Muscle layer of duodenum (tissue), 2 donors: Measurements from ENCODE around the gene KIF6.

ENCODE experiments used
- H3K27ac ChIP-seq: one replicate; pipeline ENCODE4 v1.7.0; 2013; ENCODE audit warnings: mild to moderate bottlenecking, low read length
- H3K27me3 ChIP-seq: one replicate; pipeline ENCODE4 v1.7.0; 2013; ENCODE audit warnings: low read depth, mild to moderate bottlenecking, control low read depth, low read length
- H3K36me3 ChIP-seq, 2 donors: one replicate each; pipeline ENCODE4 v1.7.0; 2013; ENCODE audit warnings: low read length in 2 of 2, control low read depth in 1 of 2, mild to moderate bottlenecking in 1 of 2; ENCODE audit not compliant: insufficient read depth in 2 of 2, control insufficient read depth in 1 of 2
- H3K4me1 ChIP-seq, 2 donors: one replicate each; pipeline ENCODE4 v1.7.0; 2013; ENCODE audit warnings: low read length in 2 of 2, mild to moderate bottlenecking in 2 of 2, control low read depth in 1 of 2, moderate library complexity in 1 of 2; ENCODE audit not compliant: insufficient read depth in 2 of 2, control insufficient read depth in 1 of 2
- H3K4me3 ChIP-seq, 2 donors: one replicate each; pipeline ENCODE4 v1.7.0; 2013; ENCODE audit warnings: low read length in 2 of 2, low read depth in 1 of 2, mild to moderate bottlenecking in 1 of 2
- H3K9me3 ChIP-seq, 2 donors: one replicate each; pipeline ENCODE4 v1.7.0; 2013; ENCODE audit warnings: low read length in 2 of 2, control low read depth in 1 of 2, mild to moderate bottlenecking in 1 of 2; ENCODE audit not compliant: control insufficient read depth in 1 of 2
- donor health status: healthy.

The KIF6 gene

GRCh38 chr6:39347206-39347605, 378.0 kb downstream of the KIF6 start:
- H3K27ac ChIP-seq: no peak overlapping the region
- no peaks in the 10 kb centered on the region for H3K9me3 ChIP-seq
- no peaks in the 10 kb centered on the region for H3K27me3 ChIP-seq
- no peak overlapping the region for H3K4me3 ChIP-seq
- H3K36me3 ChIP-seq: no peaks in the 10 kb centered on the region
- H3K4me1 ChIP-seq: no peaks in the 10 kb centered on the region

- H3K27ac ChIP-seq: no peak overlapping the region
- no peaks in the 10 kb centered on the region for H3K9me3 ChIP-seq
- no peaks in the 10 kb centered on the region for H3K27me3 ChIP-seq
- peaks cover 0 to 6% of the 10 kb centered on the region in 2 donors for H3K4me1 ChIP-seq
- no peak overlapping the region for H3K4me3 ChIP-seq
- H3K36me3 ChIP-seq: no peaks in the 10 kb centered on the region
Observed at GRCh38 chr6:39344821-39345280, 380.4 kb downstream of the KIF6 start.

GRCh38 chr6:39343396-39343870, 381.8 kb downstream of the KIF6 start:
- H3K4me1 ChIP-seq: peaks cover 0 to 13% of the 10 kb centered on the region in 2 donors
- H3K27me3 ChIP-seq: no peaks in the 10 kb centered on the region
- no peaks in the 10 kb centered on the region for H3K36me3 ChIP-seq
- H3K27ac ChIP-seq: no peak overlapping the region
- H3K9me3 ChIP-seq: no peaks in the 10 kb centered on the region
- H3K4me3 ChIP-seq: no peak overlapping the region

GRCh38 chr6:39342692-39343395, 382.4 kb downstream of the KIF6 start:
- H3K36me3 ChIP-seq: no peaks in the 10 kb centered on the region
- no peaks in the 10 kb centered on the region for H3K27me3 ChIP-seq
- no peak overlapping the region for H3K4me3 ChIP-seq
- peaks cover 0 to 13% of the 10 kb centered on the region in 2 donors for H3K4me1 ChIP-seq
- no peak overlapping the region for H3K27ac ChIP-seq
- H3K9me3 ChIP-seq: no peaks in the 10 kb centered on the region

- Histone ChIP-seq H3K27me3 (no peaks in the 10 kb centered on the region), H3K4me3 (no peak overlapping the region), H3K27ac (no peak overlapping the region), H3K9me3 (no peaks in the 10 kb centered on the region), H3K4me1 (peaks cover 0 to 13% of the 10 kb centered on the region in 2 donors), H3K36me3 (no peaks in the 10 kb centered on the region)
Observed at GRCh38 chr6:39341937-39342336, 383.3 kb downstream of the KIF6 start.

GRCh38 chr6:39341352-39341751, 383.9 kb downstream of the KIF6 start:
- H3K27me3 ChIP-seq: no peaks in the 10 kb centered on the region

GRCh38 chr6:39339868-39340550, 385.2 kb downstream of the KIF6 start:
- Histone ChIP-seq H3K4me1 (peaks cover 0 to 13% of the 10 kb centered on the region in 2 donors), H3K27me3 (no peaks in the 10 kb centered on the region), H3K36me3 (no peaks in the 10 kb centered on the region), H3K27ac (no peak overlapping the region), H3K4me3 (no peak overlapping the region), H3K9me3 (no peaks in the 10 kb centered on the region)

More at GRCh38 chr6:39341352-39341751, 383.9 kb downstream of the KIF6 start:
- Histone ChIP-seq H3K27ac (no peak overlapping the region), H3K9me3 (no peaks in the 10 kb centered on the region), H3K4me3 (no peak overlapping the region), H3K4me1 (peaks cover 0 to 13% of the 10 kb centered on the region in 2 donors), H3K36me3 (no peaks in the 10 kb centered on the region)

GRCh38 chr6:39339096-39339867, 385.9 kb downstream of the KIF6 start:
- H3K27me3 ChIP-seq: no peaks in the 10 kb centered on the region
- no peak overlapping the region for H3K27ac ChIP-seq
- peaks cover 0 to 13% of the 10 kb centered on the region in 2 donors for H3K4me1 ChIP-seq

GRCh38 chr6:39338397-39338796, 386.8 kb downstream of the KIF6 start:
- no peaks in the 10 kb centered on the region for H3K9me3 ChIP-seq
- H3K4me1 ChIP-seq: peaks cover 0 to 13% of the 10 kb centered on the region in 2 donors
- H3K27me3 ChIP-seq: no peaks in the 10 kb centered on the region
- H3K4me3 ChIP-seq: no peak overlapping the region
- H3K36me3 ChIP-seq: no peaks in the 10 kb centered on the region
- H3K27ac ChIP-seq: no peak overlapping the region

More at GRCh38 chr6:39339096-39339867, 385.9 kb downstream of the KIF6 start:
- H3K36me3 ChIP-seq: no peaks in the 10 kb centered on the region
- H3K4me3 ChIP-seq: no peak overlapping the region
- H3K9me3 ChIP-seq: no peaks in the 10 kb centered on the region

GRCh38 chr6:39335780-39336545, 389.2 kb downstream of the KIF6 start:
- H3K27me3 ChIP-seq: no peaks in the 10 kb centered on the region
- no peak overlapping the region for H3K27ac ChIP-seq
- H3K4me3 ChIP-seq: no peak overlapping the region
- H3K9me3 ChIP-seq: no peaks in the 10 kb centered on the region
- peaks cover 0 to 13% of the 10 kb centered on the region in 2 donors for H3K4me1 ChIP-seq
- H3K36me3 ChIP-seq: no peaks in the 10 kb centered on the region
